ENCODE data around the gene GPR161. TPM values are rescaled to one million over a fixed set of nuclear protein-coding genes. Genes with fewer than 3 reads are reported as not detected.

The GPR161 gene
- total RNA-seq, 1 donor from 2014 or later: 21.9 TPM

DNA sequence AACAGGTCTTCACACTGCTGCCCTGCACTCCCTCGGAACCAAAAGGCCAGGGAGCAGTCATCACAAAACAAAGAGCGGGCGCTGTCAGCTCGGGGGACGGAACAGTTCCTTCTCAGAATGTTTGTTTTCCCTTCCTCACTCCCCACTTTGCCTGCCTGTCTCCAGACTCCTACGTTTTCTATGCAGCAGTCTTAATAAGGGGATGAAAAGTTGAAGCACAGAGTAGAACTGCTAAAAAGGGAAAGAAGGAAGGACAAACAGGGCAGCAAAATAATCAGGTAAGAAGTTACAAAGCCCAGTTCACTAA lies 738 bp upstream of the GPR161 start:
- peak overlapping the region; percentile 99 for H3K4me3 Mint-ChIP-seq (ENCODE audit: unreplicated experiment)
- H3K4me3 ChIP-seq (ENCODE audit: insufficient read depth, low read depth, low read length): peak overlapping the region; percentile 72
- H3K4me1 ChIP-seq (ENCODE audit: insufficient read depth, low read length): peaks cover 18% of the 10 kb centered on the region
- no peaks in the 10 kb centered on the region for H3K27me3 ChIP-seq (ENCODE audit: insufficient read depth, low read length)
- H3K9me3 Mint-ChIP-seq (ENCODE audit: unreplicated experiment): no peaks in the 10 kb centered on the region
- peak overlapping the region; percentile 56 for H3K27ac ChIP-seq (ENCODE audit: low read depth, low read length)
- H3K36me3 Mint-ChIP-seq (ENCODE audit: low read depth, unreplicated experiment): no peaks in the 10 kb centered on the region
- TF ChIP-seq CTCF (IDR thresholded peaks at IDR 0.05; ENCODE audit: insufficient read depth, low read depth, low read length) (no peak), EZH2 (IDR thresholded peaks at IDR 0.05; ENCODE audit: insufficient read depth, low read length) (no peak)
- no peaks in the 10 kb centered on the region for H3K36me3 ChIP-seq (ENCODE audit: insufficient read depth, low read length)
- peak overlapping the region; percentile 99 for H2AFZ ChIP-seq (ENCODE audit: low read depth, low read length)
- H3K9ac ChIP-seq (ENCODE audit: low read length): peak overlapping the region; percentile 89
- no peak for FAIRE-seq
- no peaks in the 10 kb centered on the region for H3K27me3 Mint-ChIP-seq (ENCODE audit: low read depth, unreplicated experiment)
- H3K9me3 ChIP-seq (ENCODE audit: insufficient read depth, low read depth, low read length): no peaks in the 10 kb centered on the region
- H3K27ac Mint-ChIP-seq (ENCODE audit: unreplicated experiment): peak overlapping the region; percentile 95
- H3K4me2 ChIP-seq (ENCODE audit: low read length): peak overlapping the region; percentile 100
- DNase-seq (ENCODE audit: low read depth): no peak
- peaks cover 16% of the 10 kb centered on the region for H3K79me2 ChIP-seq (ENCODE audit: insufficient read depth, low read length)
- peaks cover 16% of the 10 kb centered on the region for H4K20me1 ChIP-seq (ENCODE audit: insufficient read depth, low read length)
- H3K4me1 Mint-ChIP-seq (ENCODE audit: low read depth, unreplicated experiment): peaks cover 2% of the 10 kb centered on the region

DNA sequence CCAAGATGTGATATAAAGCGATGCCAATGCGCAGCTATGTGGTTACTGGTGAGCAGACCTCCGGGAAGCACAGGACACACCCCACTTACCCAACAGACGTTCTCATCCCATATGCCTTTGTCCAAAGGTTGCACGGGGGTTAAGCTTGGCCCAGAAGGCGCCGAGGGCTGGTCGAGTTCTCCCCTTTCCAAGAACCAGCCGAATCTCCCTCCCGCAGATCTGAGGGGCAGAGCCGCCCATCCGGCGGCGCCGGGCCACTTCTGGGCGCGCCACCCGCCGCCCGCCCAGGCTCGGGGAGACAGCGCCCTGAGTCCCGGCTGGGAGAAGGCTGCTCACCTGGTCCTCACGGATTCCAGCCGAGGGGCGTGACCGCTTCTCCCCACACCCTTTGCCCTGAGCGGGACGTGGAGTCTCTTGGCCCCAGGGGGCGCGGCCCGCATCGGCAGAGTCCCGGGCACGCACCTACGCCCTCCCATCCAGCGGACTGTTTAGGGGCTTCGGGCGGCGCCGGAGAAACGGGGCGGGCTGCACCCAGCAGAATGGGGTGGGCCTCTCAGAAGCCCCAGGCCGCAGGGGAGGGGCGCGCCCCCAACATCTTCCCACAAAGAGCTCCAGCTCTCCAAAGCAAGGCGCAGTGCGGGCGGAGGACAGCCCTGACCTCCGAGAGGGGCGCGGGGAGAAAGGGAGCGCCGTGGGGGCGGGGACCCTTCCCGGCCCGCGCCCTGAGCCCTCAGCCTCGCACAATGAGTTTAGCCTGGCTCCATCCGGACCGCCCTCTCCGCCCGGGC lies 615 bp downstream of the GPR161 start:
- Mint-ChIP-seq H3K9me3 (ENCODE audit: unreplicated experiment) (no peaks in the 10 kb centered on the region), H3K36me3 (ENCODE audit: low read depth, unreplicated experiment) (no peaks in the 10 kb centered on the region), H3K4me1 (ENCODE audit: low read depth, unreplicated experiment) (peaks cover 2% of the 10 kb centered on the region), H3K27ac (ENCODE audit: unreplicated experiment) (peak overlapping the region; percentile 2), H3K27me3 (ENCODE audit: low read depth, unreplicated experiment) (no peaks in the 10 kb centered on the region), H3K4me3 (ENCODE audit: unreplicated experiment) (peak overlapping the region; percentile 79)
- H3K27me3 ChIP-seq (ENCODE audit: insufficient read depth, low read length): no peaks in the 10 kb centered on the region
- TF ChIP-seq CTCF (IDR thresholded peaks at IDR 0.05; ENCODE audit: insufficient read depth, low read depth, low read length) (no peak), EZH2 (IDR thresholded peaks at IDR 0.05; ENCODE audit: insufficient read depth, low read length) (no peak)
- no peaks in the 10 kb centered on the region for H3K9me3 ChIP-seq (ENCODE audit: insufficient read depth, low read depth, low read length)
- H3K4me2 ChIP-seq (ENCODE audit: low read length): peak overlapping the region; percentile 100
- peak overlapping the region; percentile 81 for H3K4me3 ChIP-seq (ENCODE audit: insufficient read depth, low read depth, low read length)
- H3K27ac ChIP-seq (ENCODE audit: low read depth, low read length): peak overlapping the region; percentile 13
- FAIRE-seq (no peak), DNase-seq (ENCODE audit: low read depth) (no peak)
- H3K36me3 ChIP-seq (ENCODE audit: insufficient read depth, low read length): peaks cover 2% of the 10 kb centered on the region
- H3K4me1 ChIP-seq (ENCODE audit: insufficient read depth, low read length): peaks cover 18% of the 10 kb centered on the region
- H4K20me1 ChIP-seq (ENCODE audit: insufficient read depth, low read length): peaks cover 18% of the 10 kb centered on the region
- H2AFZ ChIP-seq (ENCODE audit: low read depth, low read length): peak overlapping the region; percentile 89
- peak overlapping the region; percentile 80 for H3K9ac ChIP-seq (ENCODE audit: low read length)
- H3K79me2 ChIP-seq (ENCODE audit: insufficient read depth, low read length): peaks cover 18% of the 10 kb centered on the region

All from astrocyte (in vitro differentiated cells and primary cell).